Stimulated activated naive CD4-positive, alpha-beta T cell (primary cell): Measurements from ENCODE around the gene DES.
"Not testable (repeated sequence)": the region's sequence is repeated elsewhere in the genome, so short reads cannot be mapped to it uniquely, and the experiment has no call there.

Experiments
- DNase-seq, 6 experiments: peaks; one replicate each; lab custom pipeline; 2025; lab: John Stamatoyannopoulos, UW

DES gene

DNA sequence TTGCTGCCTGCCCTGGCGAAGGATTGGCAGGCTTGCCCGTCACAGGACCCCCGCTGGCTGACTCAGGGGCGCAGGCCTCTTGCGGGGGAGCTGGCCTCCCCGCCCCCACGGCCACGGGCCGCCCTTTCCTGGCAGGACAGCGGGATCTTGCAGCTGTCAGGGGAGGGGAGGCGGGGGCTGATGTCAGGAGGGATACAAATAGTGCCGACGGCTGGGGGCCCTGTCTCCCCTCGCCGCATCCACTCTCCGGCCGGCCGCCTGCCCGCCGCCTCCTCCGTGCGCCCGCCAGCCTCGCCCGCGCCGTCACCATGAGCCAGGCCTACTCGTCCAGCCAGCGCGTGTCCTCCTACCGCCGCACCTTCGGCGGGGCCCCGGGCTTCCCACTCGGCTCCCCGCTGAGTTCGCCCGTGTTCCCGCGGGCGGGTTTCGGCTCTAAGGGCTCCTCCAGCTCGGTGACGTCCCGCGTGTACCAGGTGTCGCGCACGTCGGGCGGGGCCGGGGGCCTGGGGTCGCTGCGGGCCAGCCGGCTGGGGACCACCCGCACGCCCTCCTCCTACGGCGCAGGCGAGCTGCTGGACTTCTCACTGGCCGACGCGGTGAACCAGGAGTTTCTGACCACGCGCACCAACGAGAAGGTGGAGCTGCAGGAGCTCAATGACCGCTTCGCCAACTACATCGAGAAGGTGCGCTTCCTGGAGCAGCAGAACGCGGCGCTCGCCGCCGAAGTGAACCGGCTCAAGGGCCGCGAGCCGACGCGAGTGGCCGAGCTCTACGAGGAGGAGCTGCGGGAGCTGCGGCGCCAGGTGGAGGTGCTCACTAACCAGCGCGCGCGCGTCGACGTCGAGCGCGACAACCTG, at the start of gene DES:
DES (plus strand) TSS at position 223 of the 857 bp plus-strand sequence; CDS start at position 309, 86 bp downstream.
- DNase-seq, result no peak

DNA sequence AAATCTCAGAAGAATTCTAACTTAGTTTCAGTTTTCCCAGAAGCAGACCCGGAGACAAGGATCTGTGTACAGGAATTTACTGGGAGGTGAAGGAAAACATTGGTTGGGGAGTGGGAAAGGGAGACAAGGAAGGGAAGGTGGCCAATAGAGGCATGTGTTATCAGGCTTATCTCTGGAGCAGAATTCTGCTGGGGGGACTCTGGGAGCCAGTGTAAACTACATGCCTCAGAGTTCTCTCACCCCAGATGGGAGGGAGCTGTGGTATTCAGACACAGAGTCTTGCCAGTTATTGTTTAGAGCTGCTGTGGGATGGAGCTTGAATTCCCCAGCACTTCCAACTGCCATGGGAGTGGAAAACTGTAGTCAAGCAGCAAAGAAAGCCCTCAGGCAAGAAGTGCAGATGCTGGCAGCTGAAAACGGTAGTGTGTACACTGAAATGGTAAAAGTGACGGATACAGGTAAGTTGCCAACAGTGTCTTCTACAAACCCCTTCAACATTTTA, 49.4 kb upstream of the DES start:
- DNase-seq, result no peak

DNA sequence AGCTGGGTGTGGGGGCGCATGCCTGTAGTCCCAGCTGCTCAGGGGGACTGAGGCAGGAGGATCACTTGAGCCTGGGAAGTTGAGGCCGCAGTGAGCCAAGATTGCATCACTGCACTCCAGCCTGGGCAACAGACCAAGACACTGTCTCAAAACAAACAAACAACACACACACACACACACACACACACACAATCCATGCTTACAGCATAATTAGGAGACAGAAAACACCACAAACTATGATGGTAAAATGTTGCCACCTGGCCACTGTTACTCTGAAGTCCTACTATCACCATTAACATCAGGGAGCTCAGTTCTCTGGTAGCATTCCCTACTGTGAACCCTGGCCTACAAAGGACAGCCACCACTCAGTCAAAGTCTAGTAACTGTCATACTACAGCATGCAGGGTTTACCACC, 48.7 kb upstream of the DES start:
- no peak for DNase-seq

DNA sequence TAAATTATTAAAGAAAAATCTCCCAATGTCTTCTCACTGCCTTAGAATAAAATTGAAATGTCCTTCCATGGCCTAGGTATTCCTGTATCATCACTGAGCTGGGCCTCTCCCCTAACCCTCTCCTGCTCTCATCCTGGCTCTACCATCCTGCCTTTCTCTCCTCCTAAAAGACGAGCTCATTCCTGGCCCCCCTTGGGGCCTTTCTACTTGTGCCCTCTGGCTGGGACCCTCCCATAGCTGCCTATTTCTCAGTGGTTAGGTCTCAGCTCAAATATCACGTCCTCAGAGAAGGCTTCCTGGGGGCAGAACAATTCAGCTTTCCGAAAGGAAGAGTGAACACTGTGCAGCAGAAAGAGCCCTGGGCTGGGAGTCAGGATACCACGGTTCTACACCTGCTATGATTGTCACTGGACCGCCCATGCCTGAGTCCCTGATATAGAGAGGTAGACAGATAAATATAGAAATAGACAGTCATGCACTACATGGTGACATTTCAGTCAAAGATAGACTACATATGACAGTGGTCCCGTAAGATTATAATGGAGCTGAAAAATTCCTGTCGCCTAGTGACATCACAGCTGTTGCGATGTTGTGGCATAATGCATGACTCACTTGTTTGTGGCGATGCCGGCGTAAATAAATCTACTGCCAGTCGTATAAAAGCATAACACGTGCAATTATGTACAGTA, 39.9 kb upstream of the DES start:
- DNase-seq, result no peak

DNA sequence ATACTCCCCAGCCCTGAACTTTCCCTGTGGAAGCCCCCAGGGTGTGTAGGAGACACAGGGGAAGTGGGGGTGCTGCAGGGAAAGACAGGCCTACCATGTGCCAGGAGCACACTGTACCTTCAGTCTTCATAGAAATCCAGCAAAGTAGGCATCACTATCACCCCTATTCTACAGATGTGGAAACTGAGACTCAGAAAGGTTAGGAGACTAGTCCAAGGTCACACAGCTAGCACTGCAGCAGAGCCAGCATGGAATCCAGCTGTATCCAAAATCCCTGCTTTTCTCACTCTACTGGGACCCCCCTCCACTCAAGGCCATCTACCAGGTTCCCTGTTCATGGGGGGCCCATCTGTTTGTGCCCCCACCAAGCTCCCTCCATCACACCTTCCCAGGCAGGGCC, 37.3 kb upstream of the DES start:
- DNase-seq, result no peak

DNA sequence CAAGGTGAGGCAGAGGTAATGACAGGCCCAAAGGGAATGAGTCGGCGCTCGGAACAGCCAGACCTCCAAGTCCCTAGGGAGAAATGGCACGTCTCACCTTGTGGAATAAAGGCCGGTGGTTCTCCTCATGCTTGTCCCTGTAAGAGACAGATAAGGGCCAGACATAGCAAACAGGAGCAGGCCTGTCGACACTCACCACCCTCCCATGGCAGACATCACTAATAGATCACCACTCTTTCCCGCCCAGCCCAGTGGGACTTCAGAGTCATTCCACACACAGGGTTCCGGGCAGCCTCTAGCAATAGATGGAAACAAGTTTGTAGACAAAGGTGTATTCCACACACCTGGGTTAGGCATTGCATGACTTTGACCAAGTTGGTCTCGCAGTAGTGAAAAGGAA, 36.7 kb upstream of the DES start:
- no peak for DNase-seq

DNA sequence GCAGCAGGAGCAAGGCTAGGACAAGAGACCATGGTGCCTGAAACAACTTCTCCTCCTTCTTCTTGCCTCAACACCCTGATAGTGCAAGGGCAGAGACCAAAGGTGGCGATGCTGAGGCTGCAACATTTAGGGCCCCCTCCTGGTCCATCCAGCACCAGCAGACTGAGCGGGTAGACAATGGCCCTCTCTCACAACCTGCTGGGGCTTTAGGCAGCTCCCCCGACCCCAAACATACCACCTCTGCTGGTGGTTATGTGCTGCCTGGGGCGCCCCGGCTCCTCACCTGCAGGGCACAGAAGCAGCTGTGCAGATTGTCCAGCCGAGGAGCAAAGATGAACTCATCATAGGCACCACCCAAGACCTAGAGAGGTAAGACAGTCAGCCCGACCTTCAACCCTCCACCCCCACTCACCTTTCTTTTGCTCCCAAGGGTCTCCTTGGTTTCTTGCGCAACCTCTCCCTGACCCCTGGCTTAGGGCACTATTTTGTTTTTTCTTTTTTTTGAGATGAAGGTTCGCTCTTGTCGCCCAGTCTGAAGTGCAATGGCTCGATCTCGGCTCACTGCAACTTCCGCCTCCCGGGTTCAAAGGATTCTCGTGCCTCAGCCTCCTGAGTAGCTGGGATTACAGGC, 34.0 kb upstream of the DES start:
- no peak for DNase-seq

DNA sequence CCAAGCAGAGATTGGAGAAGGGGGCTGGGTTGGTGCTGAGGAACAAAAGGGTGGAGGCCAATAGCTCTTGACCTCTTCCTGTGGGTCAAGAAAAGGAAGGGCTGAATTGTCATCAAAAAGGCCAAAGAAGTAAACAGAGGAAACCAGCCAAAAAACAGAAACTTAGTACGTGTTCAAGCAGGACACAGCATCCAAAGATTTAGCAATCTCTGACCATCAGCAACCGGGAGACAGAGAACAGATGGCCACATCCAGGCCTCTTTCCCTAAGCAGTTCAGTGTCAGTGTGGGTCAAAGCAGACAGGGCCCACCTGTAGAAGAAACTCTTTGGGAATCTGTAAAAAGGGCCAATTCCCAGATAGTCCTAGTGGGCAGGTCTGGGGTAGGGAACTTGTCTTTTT, 33.3 kb upstream of the DES start:
- DNase-seq, result no peak

DNA sequence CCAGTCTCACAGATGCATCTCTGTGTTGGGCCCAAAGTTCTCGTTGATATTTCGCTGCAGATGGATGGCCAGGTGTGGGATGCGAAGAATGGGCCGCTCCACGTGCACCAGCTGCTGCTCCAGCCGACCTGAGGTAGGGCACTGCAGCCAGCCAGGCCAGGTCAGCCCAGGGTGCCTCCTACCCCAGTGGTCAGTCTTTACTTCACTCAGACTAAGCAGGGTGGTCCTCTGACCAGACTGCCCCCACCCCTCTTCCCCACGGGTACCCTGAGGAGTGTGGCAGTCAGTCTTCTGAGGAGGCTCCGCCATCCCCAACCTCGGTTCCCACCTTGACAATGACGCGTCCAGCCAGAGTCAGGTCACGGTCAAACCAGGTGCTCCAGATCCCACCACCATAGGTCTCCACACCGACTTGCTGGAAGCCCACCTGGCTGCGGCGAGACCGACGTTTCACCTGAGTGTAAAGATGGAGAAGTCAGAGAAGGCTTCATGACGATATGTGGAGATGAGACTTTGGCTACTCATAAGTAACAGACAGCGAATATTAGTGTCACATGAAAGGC, 32.1 kb upstream of the DES start:
- DNase-seq, result no peak

DNA sequence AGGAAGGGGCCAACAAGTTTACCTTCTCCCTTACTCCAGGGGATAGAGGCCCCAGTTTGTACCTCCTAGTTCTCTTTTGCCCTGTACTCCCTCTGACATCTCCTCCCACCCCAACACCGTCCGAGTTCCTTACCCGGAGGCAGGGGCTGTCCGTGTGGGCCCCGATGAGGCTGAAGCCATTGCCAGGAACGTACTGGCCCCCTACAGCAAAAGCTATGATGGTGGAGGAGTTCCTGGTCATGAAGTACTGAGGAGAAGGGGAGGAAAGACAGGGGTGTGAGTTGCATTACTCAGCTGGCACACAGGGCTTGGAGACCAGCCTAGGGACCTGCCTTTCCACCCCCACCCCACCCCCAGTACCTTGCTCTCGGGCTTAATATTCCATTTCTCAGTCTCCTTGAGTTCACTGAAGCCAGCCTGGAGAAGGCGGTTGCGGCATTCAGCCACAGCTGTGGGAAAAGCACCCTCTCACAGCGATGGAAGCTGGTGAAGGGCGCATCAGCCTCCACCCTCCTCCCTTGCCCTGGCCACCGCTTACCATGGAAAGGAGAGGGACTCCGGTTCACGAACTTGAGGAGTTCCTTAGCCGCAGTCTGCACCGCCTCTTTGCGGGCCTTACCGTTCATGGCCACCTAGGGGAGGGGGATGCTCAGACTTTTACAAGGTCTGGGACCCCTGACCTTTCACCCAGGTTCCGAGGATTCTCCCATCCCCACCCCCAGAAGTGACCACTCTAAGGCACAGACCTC, 31.5 kb upstream of the DES start:
- peak in 1 of 6 experiments; percentile 30 for DNase-seq

DNA sequence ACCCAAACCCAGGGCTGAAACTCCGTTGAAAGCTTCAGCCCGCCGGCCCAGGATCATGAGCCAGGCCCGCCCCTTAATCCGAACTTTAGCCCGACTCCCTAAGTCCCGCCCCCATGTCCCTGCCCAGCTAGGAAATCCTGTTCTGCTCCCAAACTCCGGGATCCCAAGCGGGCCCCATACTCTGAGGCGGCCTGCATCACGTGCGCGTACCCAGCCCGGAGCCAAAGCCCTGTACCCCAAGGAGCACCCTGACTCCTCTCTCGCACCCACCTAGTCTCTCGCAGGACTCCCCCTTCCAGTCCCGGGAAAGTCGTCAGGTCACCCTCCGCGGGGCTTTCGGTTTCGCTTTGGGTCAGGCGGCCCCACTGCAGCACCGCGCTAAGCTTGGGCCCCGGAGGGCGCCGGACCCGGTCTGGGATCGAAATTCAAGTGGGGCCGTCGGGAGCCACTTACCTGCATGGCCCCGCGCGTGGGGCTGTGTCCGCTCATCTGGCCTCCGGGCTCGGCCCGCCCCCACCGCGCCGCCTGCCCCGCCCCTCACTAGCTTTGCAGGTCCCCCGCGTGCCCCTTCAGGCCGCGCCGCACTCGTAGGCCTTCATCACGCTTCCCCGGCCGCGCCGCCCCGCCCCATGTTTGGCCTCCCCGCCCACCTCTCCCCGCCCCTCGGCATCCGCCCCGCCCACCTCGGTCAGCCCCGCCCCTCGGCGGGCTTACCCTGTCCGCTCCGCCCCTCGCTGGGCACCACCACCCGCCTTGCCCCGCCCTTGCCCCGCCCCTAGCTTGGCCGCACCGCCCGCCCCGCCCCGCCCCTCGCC, 30.7 kb upstream of the DES start, which contains the start of gene DNPEP:
DNPEP (minus strand) TSS at position 607 of the 815 bp plus-strand sequence; CDS start at position 489, 118 bp downstream.
- peak in 5 of 6 experiments; percentile 97 to 100 (median 99) for DNase-seq

DNA sequence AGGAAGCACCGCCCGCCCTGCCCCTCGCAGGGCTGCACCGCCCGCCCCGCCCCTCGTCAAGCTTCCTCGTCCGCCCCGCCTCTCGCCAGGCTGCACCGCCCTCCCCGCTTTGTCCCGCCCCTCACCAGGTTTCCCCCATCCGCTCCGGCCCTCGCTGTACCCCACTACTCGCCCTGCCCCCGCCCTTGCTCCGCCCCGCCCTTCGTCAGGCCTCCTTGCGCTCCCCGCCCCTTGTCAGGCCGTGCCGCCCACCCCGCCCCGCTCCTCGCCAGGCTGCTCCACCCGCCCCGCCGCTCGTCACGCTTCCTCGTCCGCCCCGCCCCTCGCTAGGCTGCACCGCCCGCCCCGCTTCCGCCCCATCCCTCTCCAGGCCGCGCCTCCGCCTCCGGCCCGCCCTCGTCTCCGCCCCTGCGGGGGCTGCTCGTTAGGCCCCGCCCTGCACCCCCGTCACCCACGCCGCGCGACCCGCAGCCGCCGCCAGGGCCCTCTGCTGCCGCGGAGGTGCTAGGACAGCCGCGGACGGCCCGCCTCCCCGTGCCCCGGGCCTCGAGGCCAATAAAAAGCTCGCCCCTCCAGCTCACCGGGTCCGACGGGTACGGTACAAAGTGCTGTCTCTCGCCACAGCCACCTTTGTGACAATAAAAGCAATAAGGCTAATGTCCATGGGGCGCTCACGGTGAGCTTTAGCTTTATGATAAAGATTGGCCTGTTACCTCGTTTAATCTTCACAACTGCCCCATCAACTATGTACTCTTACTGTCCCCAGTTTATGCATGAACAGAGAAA, 29.9 kb upstream of the DES start:
- peak; percentile 97 to 100 (median 99) for DNase-seq

DNA sequence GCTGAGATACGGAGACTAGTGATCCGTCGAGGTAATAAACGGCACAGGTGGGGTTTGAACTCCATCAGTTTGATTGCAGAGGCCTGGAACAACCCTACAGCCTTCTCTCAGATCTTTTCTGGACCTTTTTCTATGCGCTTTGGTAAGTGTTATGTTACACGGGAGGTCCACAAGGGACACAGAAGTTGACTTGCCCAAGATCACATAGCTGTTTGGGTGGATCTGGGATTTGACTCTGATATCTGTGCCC, 29.3 kb upstream of the DES start:
- peak in 1 of 6 experiments; percentile 40 for DNase-seq

DNA sequence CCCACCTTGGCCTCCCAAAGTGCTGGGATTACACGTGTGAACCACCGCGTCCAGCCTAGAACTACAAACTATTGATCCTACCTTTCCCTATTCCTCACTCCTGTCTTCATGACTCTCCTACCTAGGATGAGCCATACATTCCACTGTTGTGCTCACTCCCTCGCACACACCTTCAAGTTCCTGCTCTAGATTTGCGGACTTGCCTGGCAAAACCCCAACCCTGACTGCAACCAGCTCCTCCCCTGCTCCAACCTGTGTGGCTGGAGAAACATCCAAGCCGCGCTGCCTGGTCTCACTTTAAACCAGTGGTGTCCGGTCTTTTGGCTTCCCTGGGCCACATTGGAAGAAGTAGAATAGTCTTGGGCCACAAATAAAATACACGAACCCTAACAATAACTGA, 25.4 kb upstream of the DES start:
- DNase-seq, result no peak

DNA sequence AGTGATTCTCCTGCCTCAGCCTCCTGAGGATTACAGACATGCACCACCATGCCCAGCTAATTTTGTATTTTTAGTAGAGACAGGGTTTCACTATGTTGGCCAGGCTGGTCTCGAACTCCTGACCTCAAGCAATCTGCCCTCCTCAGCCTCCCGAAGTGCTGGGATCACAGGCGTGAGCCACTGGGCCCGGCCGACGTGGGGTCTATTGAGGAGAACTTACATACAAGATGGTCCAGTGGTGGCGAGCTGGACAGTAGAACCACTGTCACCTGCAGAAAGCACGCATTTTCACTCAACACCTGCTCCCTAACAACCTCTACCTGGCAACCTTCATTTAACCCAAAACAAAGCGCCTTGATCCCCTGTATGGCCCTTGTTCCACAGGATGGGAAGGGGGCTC, 23.1 kb upstream of the DES start:
- DNase-seq, result not testable (repeated sequence)

DNA sequence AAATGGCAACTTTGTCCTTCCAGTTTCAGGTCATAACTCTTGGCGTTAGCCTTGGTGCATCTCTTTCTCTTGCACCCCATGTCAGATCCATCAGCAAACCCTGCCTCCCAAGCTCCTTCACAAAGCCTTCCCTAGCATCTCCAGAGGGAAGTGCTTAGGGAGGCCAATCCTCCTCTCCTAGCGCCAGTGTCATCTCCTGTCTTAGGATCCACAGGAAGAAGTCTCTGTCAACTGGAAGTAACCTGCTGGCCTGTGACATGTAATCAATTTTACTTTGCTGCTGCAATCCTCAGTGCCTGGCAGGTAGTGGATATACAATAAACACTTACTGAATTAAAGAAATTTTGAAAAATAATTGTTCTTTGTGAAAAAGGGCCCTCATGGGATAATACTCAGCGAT, 22.6 kb upstream of the DES start:
- DNase-seq, result no peak

DNA sequence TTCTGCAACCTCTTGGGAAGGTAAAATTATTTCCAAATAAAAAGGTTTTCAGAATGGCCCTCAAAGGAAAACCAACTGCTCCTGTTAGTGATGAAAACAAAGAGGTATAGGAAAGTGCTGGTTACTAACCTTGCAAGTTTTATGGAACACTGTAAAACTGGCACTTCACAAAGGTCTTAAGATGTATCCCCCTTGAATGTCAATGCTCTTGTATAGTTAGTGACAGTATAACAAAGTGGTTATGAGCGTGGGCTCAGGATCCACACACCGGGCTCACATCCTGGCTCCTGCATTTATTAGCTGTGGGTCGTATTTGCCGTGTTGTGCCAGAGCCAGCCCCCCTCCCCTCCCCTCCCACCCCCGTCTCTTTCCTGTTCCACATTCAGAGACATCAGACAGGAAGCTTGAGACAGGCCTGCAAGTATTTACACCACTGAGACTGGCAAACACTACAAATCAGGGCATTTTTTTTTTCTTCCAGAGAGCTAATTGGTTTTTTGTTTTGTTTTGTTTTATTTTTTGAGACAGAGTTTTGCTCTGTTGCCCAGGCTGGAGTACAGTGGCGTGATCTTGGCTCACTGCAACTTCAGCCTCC, 21.2 kb upstream of the DES start:
- DNase-seq, result peak in 3 of 6 experiments; percentile 26 to 42 (median 33)

DNA sequence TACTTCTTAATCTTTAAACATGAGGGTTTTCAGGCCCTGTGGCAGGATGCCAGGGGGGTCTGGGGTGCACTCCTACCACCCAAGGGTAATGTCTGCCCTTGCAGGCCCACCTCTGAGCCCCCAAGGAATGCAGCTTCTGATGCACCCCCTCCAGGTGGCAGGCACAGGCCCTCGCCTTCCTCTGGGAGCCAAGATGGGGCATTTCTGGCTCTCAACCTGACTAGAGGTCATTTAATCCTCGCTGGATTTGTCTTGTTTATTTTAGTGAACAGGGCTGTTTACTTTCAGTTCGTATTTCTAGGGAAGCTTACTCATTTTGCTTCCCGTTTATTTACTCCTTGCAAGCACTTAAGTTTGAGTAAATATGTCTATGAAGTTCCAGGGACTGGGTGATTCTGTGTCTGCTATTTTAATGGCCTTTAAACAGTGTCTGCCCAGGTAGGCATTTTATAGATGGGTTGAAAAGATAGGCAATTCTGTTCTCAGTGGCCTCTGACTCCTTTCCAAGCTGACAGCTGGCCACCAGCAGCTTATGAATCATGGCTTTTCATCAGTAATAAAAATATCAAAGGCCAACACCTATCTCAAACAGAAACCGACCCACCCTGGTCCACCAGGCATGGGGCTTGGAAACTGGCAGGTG, 19.3 kb upstream of the DES start:
- DNase-seq, result no peak
